ENCODE results near the gene XAGE1B.
"Not testable (repeated sequence)": the region's sequence is repeated elsewhere in the genome, so short reads cannot be mapped to it uniquely, and the experiment has no call there.

XAGE1B gene

GRCh38 chrX:52516987-52517325, at the start of gene XAGE1B:
Gene XAGE1B, minus strand, starts transcription at chrX:52517063. Its CDS starts 1,536 bp downstream, at chrX:52515527.
- not testable (repeated sequence) for DNase-seq (ENCODE audit: low read depth)

GRCh38 chrX:52563105-52563504, 46.2 kb upstream of the XAGE1B start:
- DNase-seq (ENCODE audit: low read depth): no peak

GRCh38 chrX:52558140-52558539, 41.3 kb upstream of the XAGE1B start:
- DNase-seq (ENCODE audit: low read depth): no peak

- DNase-seq (ENCODE audit: low read depth): no peak
Measured at GRCh38 chrX:52556741-52557140, 39.9 kb upstream of the XAGE1B start.

- no peak for DNase-seq (ENCODE audit: low read depth)
Measured at GRCh38 chrX:52553995-52554642, 37.3 kb upstream of the XAGE1B start.

GRCh38 chrX:52548769-52549168, 31.9 kb upstream of the XAGE1B start:
- DNase-seq (ENCODE audit: low read depth): not testable (repeated sequence)

- no peak for DNase-seq (ENCODE audit: low read depth)
Measured at GRCh38 chrX:52544147-52544840, 27.4 kb upstream of the XAGE1B start.

- DNase-seq (ENCODE audit: low read depth): no peak
Measured at GRCh38 chrX:52542311-52542710, 25.4 kb upstream of the XAGE1B start.

- not testable (repeated sequence) for DNase-seq (ENCODE audit: low read depth)
Measured at GRCh38 chrX:52541051-52541450, 24.2 kb upstream of the XAGE1B start.

- DNase-seq (ENCODE audit: low read depth): not testable (repeated sequence)
Measured at GRCh38 chrX:52516110-52516986, 515 bp downstream of the XAGE1B start.

- not testable (repeated sequence) for DNase-seq (ENCODE audit: low read depth)
Measured at GRCh38 chrX:52511126-52511525, 5.7 kb downstream of the XAGE1B start.

GRCh38 chrX:52509916-52510315, 6.9 kb downstream of the XAGE1B start:
- DNase-seq (ENCODE audit: low read depth): no peak

- no peak for DNase-seq (ENCODE audit: low read depth)
Measured at GRCh38 chrX:52507331-52507730, 9.5 kb downstream of the XAGE1B start.

- DNase-seq (ENCODE audit: low read depth): no peak
Measured at GRCh38 chrX:52504551-52504950, 12.3 kb downstream of the XAGE1B start.

- not testable (repeated sequence) for DNase-seq (ENCODE audit: low read depth)
Measured at GRCh38 chrX:52501362-52501761, 15.5 kb downstream of the XAGE1B start.

- DNase-seq (ENCODE audit: low read depth): not testable (repeated sequence)
Measured at GRCh38 chrX:52496419-52496772, 20.5 kb downstream of the XAGE1B start.

- DNase-seq (ENCODE audit: low read depth): not testable (repeated sequence)
Measured at GRCh38 chrX:52495545-52496418, 21.1 kb downstream of the XAGE1B start, which contains the start of gene XAGE1A. Gene XAGE1A, plus strand, starts transcription at chrX:52495808. Its CDS starts 1,554 bp downstream, at chrX:52497362.

GRCh38 chrX:52471301-52471700, 45.6 kb downstream of the XAGE1B start:
- DNase-seq (ENCODE audit: low read depth): not testable (repeated sequence)
